GM23248 (cell line): ENCODE measurements around the gene ATF7IP.

Experiments used
- EZH2 ChIP-seq: fragments of 200-600 bp; sonication (generic); IDR thresholded peaks from 2 replicates; pipeline ENCODE4 v1.6.1; 2018; ENCODE audit warnings: antibody characterized with exemption, mild to moderate bottlenecking; ENCODE audit not compliant: insufficient read depth, poor library complexity, severe bottlenecking
- EZH2phosphoT487 ChIP-seq: fragments of 200-600 bp; sonication (generic); IDR thresholded peaks from 2 replicates; pipeline ENCODE4 v1.6.1; 2018; ENCODE audit warnings: antibody characterized with exemption, moderate library complexity, mild to moderate bottlenecking, low read depth; ENCODE audit not compliant: insufficient read depth

- TF ChIP-seq EZH2 (no peak), EZH2phosphoT487 (no peak)
Observed at GRCh38 chr12:14482886-14483285, 117.4 kb downstream of the ATF7IP start.
